Endothelial cell of umbilical vein (primary cell): ENCODE results near the gene FRYL. TPM values are rescaled to one million over a fixed set of nuclear protein-coding genes. Genes with fewer than 3 reads are reported as not detected.

Experiments used
- BruUV-seq: library from RNA; stranded (reverse); fragments of 400-500 nt; replicated peaks from 2 replicates; lab custom pipeline; 2021; lab: Mats Ljungman, UMichigan
- CTCF ChIA-PET: fragments of 300-600, 350-600 bp; sonication (Branson Sonifier 250); formaldehyde crosslinking; loops from one replicate; lab custom pipeline; 2021; ENCODE audit warnings: antibody characterized with exemption, inconsistent platforms; lab: Charles Lee
- POLR2A ChIA-PET: fragments of 300-600, 350-600 bp; sonication (Branson Sonifier 250); formaldehyde crosslinking; loops from one replicate; lab custom pipeline; 2021; ENCODE audit warnings: antibody characterized with exemption, inconsistent platforms; lab: Charles Lee
- DNase-seq: peaks from one replicate; pipeline ENCODE4 v3.0.0-alpha.2; 2011; ENCODE audit warnings: low read depth, low spot score
- FAIRE-seq: peaks from 2 replicates; lab custom pipeline; 2011; peaks lifted over from hg19 to GRCh38; lab: Jason Lieb, UNC
- H2AFZ ChIP-seq: 2 replicates; pipeline ENCODE4 v1.6.0; 2012; ENCODE audit warnings: low read depth, low read length, control low read depth, inconsistent platforms
- H3K27ac ChIP-seq: 2 replicates; pipeline ENCODE4 v1.5.1; 2011; ENCODE audit warnings: low read depth, mild to moderate bottlenecking, control low read depth, low read length, moderate library complexity; ENCODE audit not compliant: insufficient read depth
- H3K27me3 ChIP-seq, 2 experiments: 2 replicates each; pipeline versions ENCODE4 v1.6.0 to v1.6.1; 2011; ENCODE audit warnings: low read length in 2 of 2, mixed read lengths in 1 of 2; ENCODE audit not compliant: control insufficient read depth in 2 of 2, insufficient read depth in 2 of 2
- H3K36me3 ChIP-seq, 2 experiments: 2 replicates in 1 of 2; 3 replicates in 1 of 2; pipeline ENCODE4 v1.5.1; 2011; ENCODE audit warnings: low read length in 2 of 2, mild to moderate bottlenecking in 1 of 2, moderate library complexity in 1 of 2; ENCODE audit not compliant: control insufficient read depth in 2 of 2, insufficient read depth in 2 of 2; ENCODE audit errors: extremely low read depth in 1 of 2
- H3K4me1 ChIP-seq: 3 replicates; pipeline ENCODE4 v1.5.1; 2011; ENCODE audit warnings: mild to moderate bottlenecking, low read length; ENCODE audit not compliant: control insufficient read depth, insufficient read depth; ENCODE audit errors: extremely low read depth
- H3K4me2 ChIP-seq: 2 replicates; pipeline ENCODE4 v1.6.1; 2011; ENCODE audit warnings: low read length, control low read depth, mixed read lengths; ENCODE audit not compliant: insufficient read depth
- H3K4me3 ChIP-seq, 3 experiments: fragments of 200-600 bp in 1 of 3; sonication (generic), shearing (Covaris generic) in 1 of 3; replicated peaks in 1 of 3; 2 replicates each; pipeline ENCODE4 v1.5.1; 2011 to 2016; ENCODE audit warnings: control low read depth in 3 of 3, low read length in 3 of 3, mild to moderate bottlenecking in 2 of 3, inconsistent platforms in 1 of 3, low read depth in 1 of 3, moderate library complexity in 1 of 3; ENCODE audit not compliant: insufficient read depth in 1 of 3
- H3K79me2 ChIP-seq: 2 replicates; pipeline ENCODE4 v1.6.0; 2012; ENCODE audit warnings: low read length, inconsistent platforms; ENCODE audit not compliant: control insufficient read depth, insufficient read depth
- H3K9ac ChIP-seq: replicated peaks from 2 replicates; pipeline ENCODE3; 2011; ENCODE audit warnings: low read length, control low read depth; ENCODE audit not compliant: insufficient read depth; ENCODE audit errors: extremely low read depth
- H3K9me1 ChIP-seq: replicated peaks from 3 replicates; pipeline ENCODE4 v1.6.0; 2011; ENCODE audit warnings: mild to moderate bottlenecking, low read length; ENCODE audit not compliant: control insufficient read depth, insufficient read depth; ENCODE audit errors: extremely low read depth
- H3K9me3 ChIP-seq: replicated peaks from 2 replicates; pipeline ENCODE4 v1.5.1; 2012; ENCODE audit warnings: low read length, inconsistent platforms; ENCODE audit not compliant: control insufficient read depth, insufficient read depth
- H4K20me1 ChIP-seq: replicated peaks from 2 replicates; pipeline ENCODE3; 2011; ENCODE audit warnings: mild to moderate bottlenecking, low read length; ENCODE audit not compliant: control insufficient read depth, insufficient read depth; ENCODE audit errors: extremely low read depth
- CTCF ChIP-seq, 2 donors: IDR thresholded peaks; 1 replicate in 1 of 2; 2 replicates in 1 of 2; pipeline ENCODE4 v1.5.1; 2011; ENCODE audit warnings: low read length in 2 of 2, mild to moderate bottlenecking in 2 of 2, moderate library complexity in 2 of 2, control low read depth in 1 of 2, inconsistent platforms in 1 of 2, low read depth in 1 of 2; ENCODE audit not compliant: insufficient read depth in 1 of 2; ENCODE audit errors: extremely low read depth in 1 of 2
- EZH2 ChIP-seq: IDR thresholded peaks from 2 replicates; pipeline ENCODE4 v1.6.1; 2012; ENCODE audit warnings: borderline replicate concordance, low read depth, mild to moderate bottlenecking, moderate library complexity, low read length, inconsistent platforms; ENCODE audit not compliant: severe bottlenecking
- FOS ChIP-seq: IDR thresholded peaks from 2 replicates; pipeline ENCODE4 v1.6.1; 2011; ENCODE audit warnings: mild to moderate bottlenecking, low read length, moderate library complexity, borderline replicate concordance; ENCODE audit not compliant: insufficient read depth
- GATA2 ChIP-seq: IDR thresholded peaks from 2 replicates; pipeline ENCODE4 v1.7.0; 2011; ENCODE audit warnings: low read depth, mild to moderate bottlenecking, moderate library complexity, mixed read lengths, low read length; ENCODE audit not compliant: insufficient read length, insufficient read depth
- JUN ChIP-seq: IDR thresholded peaks from 2 replicates; pipeline ENCODE4 v1.6.1; 2011; ENCODE audit warnings: borderline replicate concordance, low read depth; ENCODE audit not compliant: insufficient read length, insufficient read depth
- MAX ChIP-seq: IDR thresholded peaks from 2 replicates; pipeline ENCODE4 v1.6.1; 2011; ENCODE audit not compliant: insufficient read depth, insufficient read length
- MYC ChIP-seq: IDR thresholded peaks from one replicate; pipeline ENCODE4 v1.6.1; 2011; ENCODE audit warnings: mild to moderate bottlenecking, low read depth, low read length
- POLR2A ChIP-seq: IDR thresholded peaks from 2 replicates; pipeline ENCODE4 v1.6.1; 2012; ENCODE audit warnings: low read depth, mild to moderate bottlenecking, control low read depth, low read length
- POLR2AphosphoS5 ChIP-seq: IDR thresholded peaks from 2 replicates; pipeline ENCODE4 v1.6.1; 2012; ENCODE audit warnings: low read depth, mild to moderate bottlenecking, control low read depth, low read length, moderate library complexity; ENCODE audit not compliant: insufficient read depth
- dilution Hi-C: fragments of 300-500 bp; cut with MboI; formaldehyde crosslinking; loops from one replicate; pipeline ENCODE4 v1.15.0; 2019; ENCODE audit warnings: low sequenced_read_pairs; ENCODE audit not compliant: extremely low pct_ligation_motif_present
- intact Hi-C: fragments of 100-400 bp; cut with micrococcal nuclease; formaldehyde crosslinking; loops from one replicate; pipeline ENCODE4 v1.10.0; 2022
- polyA plus RNA-seq, 4 experiments: library from polyadenylated mRNA; depleted of rRNA in 3 of 4; stranded (reverse) in 3 of 4; unstranded in 1 of 4; fragments of >200 nt; gene quantifications; 2 replicates each; pipeline versions ENCODE4 v1.2.1 to v1.2.3, GENCODE V29; 2011 to 2012; ENCODE audit warnings: missing spikeins in 1 of 4
- total RNA-seq: library from RNA; stranded (reverse); gene quantifications from 2 replicates; pipeline ENCODE4 v1.2.3, GENCODE V29; 2021

FRYL gene
- total and polyA plus RNA-seq, 2 donors (not counting 3 experiments of a cell fraction or from before 2014, with no cell fraction given): 17.0 to 84.9 TPM

GRCh38 chr4:48461000-48461399, 319.1 kb downstream of the FRYL start:
- Histone ChIP-seq H3K4me3 (no peak overlapping the region), H3K27me3 (peaks cover 9 to 16% of the 10 kb centered on the region in 2 experiments), H3K27ac (no peak overlapping the region), H3K4me1 (no peaks in the 10 kb centered on the region), H3K79me2 (no peaks in the 10 kb centered on the region), H3K9ac (no peak overlapping the region), H4K20me1 (no peaks in the 10 kb centered on the region), H3K9me3 (no peaks in the 10 kb centered on the region), H2AFZ (no peak overlapping the region), H3K9me1 (no peaks in the 10 kb centered on the region), H3K4me2 (no peak overlapping the region), H3K36me3 (no peaks in the 10 kb centered on the region)
- ChIA-PET CTCF (no interaction called here), POLR2A (no interaction called here)
- dilution Hi-C loops (no loop called here), intact Hi-C loops (no loop called here)
- BruUV-seq: no TSS peak
- TF ChIP-seq MAX (no peak), MYC (no peak), POLR2AphosphoS5 (no peak), CTCF (IDR thresholded peaks at IDR 0.05; ENCODE audit: extremely low read depth in 1 of 2, insufficient read depth in 1 of 2, low read depth in 1 of 2, low read length in 2 of 2) (no peak), EZH2 (no peak), JUN (no peak), FOS (no peak), POLR2A (no peak), GATA2 (no peak)
- FAIRE-seq (no peak), DNase-seq (no peak)
